Breast epithelium (tissue), 4 donors: ENCODE results near the gene NHLRC2. TPM values are rescaled to one million over a fixed set of nuclear protein-coding genes. Genes with fewer than 3 reads are reported as not detected.

Experiments used
- DNase-seq, 2 donors: peaks; one replicate each; pipeline ENCODE4 v3.0.0-alpha.2; 2019; ENCODE audit warnings: low spot score in 2 of 2
- H3K27ac ChIP-seq, 2 donors: fragments of 200-600 bp; sonication (generic) in 1 of 2; one replicate each; pipeline ENCODE4 v1.5.1; 2016 to 2019; ENCODE audit warnings: mild to moderate bottlenecking in 1 of 2
- H3K27me3 ChIP-seq, 2 donors: fragments of 200-600 bp; sonication (generic) in 1 of 2; one replicate each; pipeline versions ENCODE4 v1.5.1 to v1.6.0; 2017 to 2019; ENCODE audit warnings: control low read depth in 1 of 2, mild to moderate bottlenecking in 1 of 2
- H3K36me3 ChIP-seq: fragments of 200-600 bp; one replicate; pipeline ENCODE4 v1.5.1; 2019
- H3K4me1 ChIP-seq, 2 donors: fragments of 200-600 bp; sonication (generic); one replicate each; pipeline ENCODE4 v1.5.1; 2016 to 2019; ENCODE audit warnings: control low read depth in 1 of 2
- H3K4me3 ChIP-seq, 3 donors: fragments of 200-600 bp; sonication (generic); 1 replicate in 2 of 3; 2 replicates in 1 of 3; pipeline ENCODE4 v1.5.1; 2016 to 2019; ENCODE audit warnings: mild to moderate bottlenecking in 3 of 3, moderate library complexity in 2 of 3
- H3K9me3 ChIP-seq, 2 donors: fragments of 200-600 bp; sonication (generic) in 1 of 2; one replicate each; pipeline ENCODE4 v1.5.1; 2016 to 2019; ENCODE audit warnings: control low read depth in 1 of 2
- CTCF ChIP-seq, 3 donors: fragments of 450-650 bp; IDR thresholded peaks; one replicate each; pipeline ENCODE4 v1.5.1; 2016 to 2017; ENCODE audit warnings: antibody characterized with exemption in 3 of 3, mild to moderate bottlenecking in 3 of 3, moderate library complexity in 3 of 3
- POLR2A ChIP-seq: fragments of 450-650 bp; IDR thresholded peaks from one replicate; pipeline ENCODE4 v1.6.1; 2016; ENCODE audit warnings: antibody characterized with exemption, mild to moderate bottlenecking, moderate library complexity
- POLR2AphosphoS5 ChIP-seq, 3 donors: sonication (generic); formaldehyde crosslinking; IDR thresholded peaks; one replicate each; pipeline ENCODE4 v1.6.1; 2017; ENCODE audit warnings: antibody characterized with exemption in 3 of 3
- intact Hi-C: fragments of 100-400 bp; cut with DNase I; formaldehyde crosslinking; loops from one replicate; pipeline ENCODE4 v1.15.1; 2023; ENCODE audit warnings: low total_unique reads
- total RNA-seq, 3 donors: library from RNA; depleted of rRNA; stranded (reverse); fragments of >200 nt; gene quantifications; one replicate each; pipeline ENCODE4 v1.1.0, GENCODE V29; 2016

Gene NHLRC2
- total RNA-seq, 3 donors from 2014 or later, result 36.4 to 84.3 (median 56.0) TPM

GRCh38 chr10:113880236-113880635, 25.8 kb downstream of the NHLRC2 start:
- intact Hi-C loops, result no loop called here
- Histone ChIP-seq H3K4me1 (no peaks in the 10 kb centered on the region), H3K27ac (no peak overlapping the region), H3K36me3 (no peaks in the 10 kb centered on the region), H3K9me3 (no peaks in the 10 kb centered on the region), H3K27me3 (no peaks in the 10 kb centered on the region), H3K4me3 (no peak overlapping the region)
- no peak for DNase-seq
- TF ChIP-seq CTCF (IDR thresholded peaks at IDR 0.05), result no peak
- no peak for TF ChIP-seq POLR2A

- Histone ChIP-seq H3K9me3 (no peaks in the 10 kb centered on the region), H3K27me3 (no peaks in the 10 kb centered on the region), H3K36me3 (no peaks in the 10 kb centered on the region), H3K4me3 (no peak overlapping the region), H3K27ac (no peak overlapping the region), H3K4me1 (no peaks in the 10 kb centered on the region)
- DNase-seq, result no peak
- TF ChIP-seq POLR2AphosphoS5 (IDR thresholded peaks at IDR 0.05) (no peak), POLR2A (no peak), CTCF (IDR thresholded peaks at IDR 0.05) (no peak)
- intact Hi-C loops, result no loop called here
Observed at GRCh38 chr10:113882240-113882639, 27.8 kb downstream of the NHLRC2 start.

GRCh38 chr10:113889911-113890310, 35.5 kb downstream of the NHLRC2 start:
- H3K36me3 ChIP-seq, result no peaks in the 10 kb centered on the region
- H3K4me3 ChIP-seq, result no peak overlapping the region
- TF ChIP-seq CTCF (IDR thresholded peaks at IDR 0.05) (no peak), POLR2A (no peak), POLR2AphosphoS5 (IDR thresholded peaks at IDR 0.05) (no peak)
- no peak overlapping the region for H3K27ac ChIP-seq
- no peaks in the 10 kb centered on the region for H3K27me3 ChIP-seq
- intact Hi-C loops, result no loop called here
- no peak for DNase-seq
- no peaks in the 10 kb centered on the region for H3K4me1 ChIP-seq
- H3K9me3 ChIP-seq, result no peaks in the 10 kb centered on the region

GRCh38 chr10:113890769-113891168, 36.3 kb downstream of the NHLRC2 start:
- H3K9me3 ChIP-seq, result no peaks in the 10 kb centered on the region
- H3K27me3 ChIP-seq, result no peaks in the 10 kb centered on the region
- H3K36me3 ChIP-seq, result no peaks in the 10 kb centered on the region
- intact Hi-C loops, result no loop called here
- no peak for DNase-seq
- H3K4me1 ChIP-seq, result no peaks in the 10 kb centered on the region
- H3K27ac ChIP-seq, result no peak overlapping the region
- no peak for TF ChIP-seq CTCF (IDR thresholded peaks at IDR 0.05)
- no peak for TF ChIP-seq POLR2AphosphoS5 (IDR thresholded peaks at IDR 0.05)
- TF ChIP-seq POLR2A, result no peak
- no peak overlapping the region for H3K4me3 ChIP-seq

GRCh38 chr10:113891476-113891875, 37.0 kb downstream of the NHLRC2 start:
- no peak for DNase-seq
- Histone ChIP-seq H3K27me3 (no peaks in the 10 kb centered on the region), H3K4me3 (no peak overlapping the region), H3K4me1 (no peaks in the 10 kb centered on the region), H3K9me3 (no peaks in the 10 kb centered on the region), H3K27ac (no peak overlapping the region), H3K36me3 (no peaks in the 10 kb centered on the region)
- TF ChIP-seq CTCF (IDR thresholded peaks at IDR 0.05), result no peak
- TF ChIP-seq POLR2AphosphoS5 (IDR thresholded peaks at IDR 0.05), result no peak
- TF ChIP-seq POLR2A, result no peak
- intact Hi-C loops, result no loop called here
